Uterus (tissue), 2 donors: ENCODE data around the gene INSYN2B.

Experiments
- POLR2A ChIP-seq, 2 donors: fragments of 450-650 bp; IDR thresholded peaks; one replicate each; pipeline ENCODE4 v1.6.1; 2016; ENCODE audit warnings: antibody characterized with exemption in 2 of 2, mild to moderate bottlenecking in 1 of 2, moderate library complexity in 1 of 2
- TF ChIP-seq, protein P1 (sequence below), 4 experiments: fragments of 200-600 bp in 2 of 4; fragments of 450-650 bp in 2 of 4; sonication (generic) in 2 of 4; IDR thresholded peaks; one replicate each; pipeline ENCODE4 v1.5.1; 2016 to 2019; ENCODE audit warnings: antibody characterized with exemption in 4 of 4, mild to moderate bottlenecking in 2 of 4, moderate library complexity in 1 of 4

GRCh38 chr5:169979871-169980270, 424 bp downstream of the INSYN2B start:
- TF ChIP-seq, protein P1, sequence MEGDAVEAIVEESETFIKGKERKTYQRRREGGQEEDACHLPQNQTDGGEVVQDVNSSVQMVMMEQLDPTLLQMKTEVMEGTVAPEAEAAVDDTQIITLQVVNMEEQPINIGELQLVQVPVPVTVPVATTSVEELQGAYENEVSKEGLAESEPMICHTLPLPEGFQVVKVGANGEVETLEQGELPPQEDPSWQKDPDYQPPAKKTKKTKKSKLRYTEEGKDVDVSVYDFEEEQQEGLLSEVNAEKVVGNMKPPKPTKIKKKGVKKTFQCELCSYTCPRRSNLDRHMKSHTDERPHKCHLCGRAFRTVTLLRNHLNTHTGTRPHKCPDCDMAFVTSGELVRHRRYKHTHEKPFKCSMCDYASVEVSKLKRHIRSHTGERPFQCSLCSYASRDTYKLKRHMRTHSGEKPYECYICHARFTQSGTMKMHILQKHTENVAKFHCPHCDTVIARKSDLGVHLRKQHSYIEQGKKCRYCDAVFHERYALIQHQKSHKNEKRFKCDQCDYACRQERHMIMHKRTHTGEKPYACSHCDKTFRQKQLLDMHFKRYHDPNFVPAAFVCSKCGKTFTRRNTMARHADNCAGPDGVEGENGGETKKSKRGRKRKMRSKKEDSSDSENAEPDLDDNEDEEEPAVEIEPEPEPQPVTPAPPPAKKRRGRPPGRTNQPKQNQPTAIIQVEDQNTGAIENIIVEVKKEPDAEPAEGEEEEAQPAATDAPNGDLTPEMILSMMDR (IDR thresholded peaks at IDR 0.05), result no peak
- TF ChIP-seq POLR2A (IDR thresholded peaks at IDR 0.05), result no peak
